Umbilical cord (tissue), 2 donors: ENCODE results near the gene CNNM3. TPM values are rescaled to one million over a fixed set of nuclear protein-coding genes. Genes with fewer than 3 reads are reported as not detected.

Experiments
- DNase-seq: peaks from one replicate; pipeline ENCODE4 v3.0.0-alpha.2; 2015; ENCODE audit warnings: low spot score
- total RNA-seq: library from RNA; depleted of rRNA; stranded (reverse); fragments of >200 nt; gene quantifications from one replicate; pipeline ENCODE4 v1.2.3, GENCODE V29; 2014; ENCODE audit warnings: low replicate concordance; ENCODE audit not compliant: insufficient read depth

CNNM3 gene
- total RNA-seq, 1 donor from 2014 or later, result 7.7 TPM

GRCh38 chr2:96877042-96877451 is 61.0 kb downstream of the CNNM3 start:
- no peak for DNase-seq

GRCh38 chr2:96877631-96878092 is 61.6 kb downstream of the CNNM3 start:
- DNase-seq, result no peak

GRCh38 chr2:96878171-96878570 is 62.1 kb downstream of the CNNM3 start:
- DNase-seq, result no peak

DNA sequence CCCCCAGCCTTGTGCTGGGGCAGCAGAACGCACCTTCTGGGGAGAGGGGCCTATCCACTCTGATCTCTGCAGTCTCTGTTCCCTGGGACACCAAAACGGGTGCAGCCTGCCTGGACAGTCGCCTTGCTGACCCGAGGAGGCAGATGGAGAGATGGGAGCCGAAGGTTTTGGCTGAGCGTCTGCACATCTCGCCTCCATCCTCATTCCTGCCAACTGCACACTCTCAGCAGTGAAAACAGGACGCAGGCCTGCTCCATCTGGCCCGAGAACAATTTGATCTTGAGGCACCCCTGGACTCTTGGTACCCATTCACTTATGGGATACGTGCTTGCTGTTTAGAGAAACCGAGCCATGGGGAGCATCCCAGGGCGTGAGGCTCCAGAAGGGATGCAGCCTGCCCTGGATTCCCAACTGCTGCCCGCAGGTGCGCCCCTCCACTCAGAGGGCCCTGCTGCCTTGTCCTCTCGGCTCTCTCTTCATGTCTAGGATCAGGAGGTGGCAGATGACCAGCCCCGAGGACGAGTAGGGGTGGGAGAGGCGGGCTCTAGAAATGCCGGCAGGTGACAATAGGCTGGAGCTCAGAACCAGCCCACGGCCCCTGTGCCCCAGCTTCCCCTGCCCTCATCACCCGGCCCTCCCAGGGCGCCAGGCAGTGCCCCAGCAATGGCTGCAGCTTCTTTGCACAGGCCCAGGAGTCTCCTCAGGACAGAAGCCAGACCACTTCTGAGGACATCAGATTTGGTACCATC is 62.9 kb downstream of the CNNM3 start:
- no peak for DNase-seq

DNA sequence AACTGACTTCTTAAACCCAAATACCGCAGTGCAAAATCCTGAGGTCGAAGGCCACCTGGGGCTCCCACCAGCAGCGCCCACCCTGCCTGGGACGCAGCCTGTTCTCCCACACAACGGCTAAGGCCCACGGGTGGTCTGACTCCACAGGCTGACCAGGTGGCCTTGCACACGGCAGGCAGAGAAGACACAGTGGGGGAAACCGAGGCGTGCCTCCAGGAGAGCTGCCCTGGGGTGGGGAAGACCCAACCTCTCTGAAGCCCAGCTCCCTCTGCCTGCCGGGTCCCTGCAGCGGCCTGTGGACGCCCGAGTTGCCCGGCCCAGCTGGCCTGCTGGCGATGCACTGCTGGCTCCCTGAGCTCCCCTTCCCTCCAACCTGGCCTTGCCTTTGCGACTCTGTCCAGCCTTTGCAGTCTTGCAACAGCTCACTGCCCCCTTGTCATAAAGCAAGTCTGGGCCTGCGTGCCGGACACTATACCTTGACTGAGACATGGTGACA is 63.5 kb downstream of the CNNM3 start:
- no peak for DNase-seq

DNA sequence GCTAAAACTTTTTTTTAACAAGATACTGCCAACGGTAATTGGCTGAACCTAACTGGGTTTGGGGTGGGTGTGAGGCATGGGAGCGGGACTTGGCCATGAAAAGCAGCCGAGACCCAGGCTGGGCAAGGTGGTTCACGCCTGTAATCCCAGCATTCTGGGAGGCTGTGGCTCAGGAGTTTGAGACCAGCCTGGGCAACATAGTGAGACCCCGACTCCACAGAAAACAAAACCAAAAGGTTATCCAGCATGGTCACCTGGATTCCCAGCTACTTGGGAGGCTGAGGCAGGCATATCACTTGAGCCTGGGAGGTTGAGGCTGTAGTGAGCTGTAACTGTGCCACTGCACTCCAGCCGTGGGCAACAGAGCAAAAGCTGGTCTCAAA is 64.8 kb downstream of the CNNM3 start:
- DNase-seq, result no peak

- DNase-seq, result peak; percentile 50
These were observed 65.5 kb downstream of the CNNM3 start for GRCh38 chr2:96881349-96882195.

- DNase-seq, result peak; percentile 54
These were observed 66.2 kb downstream of the CNNM3 start for GRCh38 chr2:96882230-96882629.

GRCh38 chr2:96882906-96883305 is 66.8 kb downstream of the CNNM3 start:
- DNase-seq, result no peak

DNA sequence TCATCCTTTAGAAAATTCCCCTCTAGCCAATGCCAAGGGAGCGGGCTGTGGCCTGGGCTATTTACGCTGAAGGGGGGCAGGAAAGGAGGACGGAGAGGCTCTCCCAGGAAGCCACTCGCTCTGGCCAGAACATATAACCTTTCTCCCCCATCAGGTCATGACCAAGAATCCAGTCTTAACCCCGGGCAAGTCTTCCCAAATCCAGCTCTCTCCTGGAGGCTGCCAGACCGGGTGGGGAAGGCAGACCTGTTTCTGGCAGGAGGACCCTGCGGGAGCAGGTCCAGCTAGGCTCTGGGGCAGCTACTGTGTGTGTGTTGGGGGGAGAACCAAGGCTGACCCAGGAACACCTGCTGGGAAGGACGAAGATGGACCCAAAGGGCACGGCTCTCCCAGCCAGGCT is 67.2 kb downstream of the CNNM3 start:
- DNase-seq, result no peak

Other genes with a start within 250 kb of the CNNM3 start
- gene KANSL3, start 178.0 kb upstream of the CNNM3 start, total RNA-seq, result 28.2 TPM
- gene FER1L5, start 173.5 kb upstream of the CNNM3 start, total RNA-seq, result 0.48 TPM
- 9.4 TPM for gene LMAN2L, start 76.2 kb upstream of the CNNM3 start, total RNA-seq
- 1.4 TPM for gene CNNM4, start 55.4 kb upstream of the CNNM3 start, total RNA-seq
- gene ANKRD23, start 27.8 kb downstream of the CNNM3 start, total RNA-seq, result 6.5 TPM
- gene ANKRD39, start 41.7 kb downstream of the CNNM3 start, total RNA-seq, result 17.3 TPM
- 25.5 TPM for gene SEMA4C, start 53.8 kb downstream of the CNNM3 start, total RNA-seq
- gene FAM178B, start 170.3 kb downstream of the CNNM3 start, total RNA-seq, result not detected